Anterior cingulate cortex (tissue), 58 donors: ENCODE data around the gene SRMS.
A peak's percentile ranks its signal among the peaks of the same experiment; 100 is the strongest.

Source experiments
- DNase-seq, 58 donors: peaks; one replicate each; lab custom pipeline; 2025; lab: John Stamatoyannopoulos, UW

The SRMS gene

DNA sequence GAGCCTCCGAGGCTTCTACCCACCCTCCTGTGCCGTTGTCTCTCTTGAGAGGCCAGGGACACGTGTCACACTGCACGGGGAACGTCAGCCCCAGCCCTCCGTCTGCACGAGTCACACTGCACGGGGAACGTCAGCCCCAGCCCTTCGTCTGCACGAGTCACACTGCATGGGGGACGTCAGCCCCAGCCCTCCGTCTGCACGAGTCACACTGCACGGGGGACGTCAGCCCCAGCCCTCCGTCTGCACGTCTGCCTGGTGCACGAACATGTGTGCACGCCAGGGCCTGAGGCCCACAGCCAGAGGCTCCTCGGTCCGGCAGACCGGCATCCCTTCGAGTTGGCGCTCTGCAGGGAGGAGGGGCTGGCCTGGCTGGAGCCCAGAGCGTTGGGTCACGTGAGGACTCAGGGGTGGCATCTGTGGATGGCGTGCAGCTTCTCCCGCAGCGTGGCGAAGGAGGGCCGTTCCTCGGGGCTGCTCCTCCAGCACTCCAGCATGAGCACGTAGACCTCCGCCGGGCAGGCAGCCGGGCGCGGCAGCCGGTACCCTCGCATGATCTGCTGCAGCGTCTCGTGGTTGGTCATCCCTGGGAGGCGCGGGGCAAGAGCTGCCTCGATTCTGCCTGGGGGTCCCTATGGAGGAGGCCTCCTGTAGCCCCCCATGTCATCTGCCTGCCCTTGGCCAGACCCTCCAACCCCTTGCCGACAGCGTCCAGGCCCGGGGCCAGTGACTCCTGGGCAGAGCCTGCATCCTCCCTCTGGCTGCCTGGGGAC, 6.9 kb downstream of the SRMS start:
- peak in 28 of 58 donors; percentile 7 to 55 (median 31) for DNase-seq

DNA sequence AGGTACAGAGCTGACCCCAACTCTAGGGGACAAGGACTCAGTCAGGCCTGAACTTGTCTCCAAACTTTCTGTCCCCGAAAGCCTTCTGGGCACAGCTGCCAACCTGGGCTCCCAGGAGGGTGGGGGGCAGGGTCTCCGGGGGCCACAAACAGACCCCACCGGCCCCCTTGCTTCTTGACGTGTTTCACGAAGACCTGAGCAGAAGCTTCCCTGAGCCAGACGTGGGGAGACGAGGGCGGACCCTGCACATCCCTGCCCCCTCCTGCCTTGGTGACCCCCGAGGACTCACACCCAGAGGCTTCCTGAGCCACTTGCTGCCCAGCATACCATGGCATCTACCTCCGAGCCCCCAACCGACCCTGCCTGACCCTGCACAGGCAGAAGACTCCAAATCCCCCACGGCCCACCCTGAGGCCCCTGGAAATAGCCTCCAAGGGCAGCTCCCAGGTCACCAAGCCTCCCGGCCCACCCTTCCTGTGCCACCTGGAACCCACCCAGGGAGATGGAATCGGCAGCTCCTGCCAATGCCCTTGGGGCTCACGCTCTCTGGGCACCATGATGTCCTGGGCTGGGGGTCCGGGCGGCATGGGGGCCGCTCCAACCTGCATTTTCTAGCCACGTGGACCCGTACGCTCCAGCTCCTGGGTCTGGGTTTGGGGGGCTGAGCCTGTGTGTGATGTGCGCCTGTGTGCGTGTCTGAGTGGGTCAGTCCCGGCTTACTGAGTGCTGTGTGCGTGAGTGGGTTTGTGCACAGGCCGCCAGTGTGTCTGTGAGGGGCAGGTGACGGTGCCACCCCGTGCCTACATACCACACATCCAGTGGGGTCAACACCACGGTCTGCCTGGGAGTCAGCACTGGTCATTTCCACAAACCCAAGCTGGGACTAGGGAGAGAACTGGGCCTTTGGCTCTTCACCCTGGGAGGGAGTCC, 7.8 kb downstream of the SRMS start:
- no peak for DNase-seq

DNA sequence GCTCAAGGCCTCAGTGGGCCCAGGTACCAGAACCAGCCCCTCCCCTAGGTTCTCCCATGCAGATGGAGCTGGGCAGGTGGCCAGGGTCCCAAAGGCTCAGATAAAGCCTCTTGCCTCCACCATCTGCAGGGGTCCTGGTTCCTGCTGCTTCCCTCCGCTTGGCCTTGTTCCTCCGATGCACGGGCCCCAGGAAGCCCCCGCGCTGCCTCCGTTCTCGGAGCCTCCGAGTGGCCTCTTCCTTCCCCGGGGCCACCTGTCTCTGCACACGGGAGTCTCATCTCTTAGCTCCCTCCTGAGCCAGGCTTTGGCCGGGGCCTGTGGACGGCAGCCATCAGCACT, 8.5 kb downstream of the SRMS start:
- no peak for DNase-seq

DNA sequence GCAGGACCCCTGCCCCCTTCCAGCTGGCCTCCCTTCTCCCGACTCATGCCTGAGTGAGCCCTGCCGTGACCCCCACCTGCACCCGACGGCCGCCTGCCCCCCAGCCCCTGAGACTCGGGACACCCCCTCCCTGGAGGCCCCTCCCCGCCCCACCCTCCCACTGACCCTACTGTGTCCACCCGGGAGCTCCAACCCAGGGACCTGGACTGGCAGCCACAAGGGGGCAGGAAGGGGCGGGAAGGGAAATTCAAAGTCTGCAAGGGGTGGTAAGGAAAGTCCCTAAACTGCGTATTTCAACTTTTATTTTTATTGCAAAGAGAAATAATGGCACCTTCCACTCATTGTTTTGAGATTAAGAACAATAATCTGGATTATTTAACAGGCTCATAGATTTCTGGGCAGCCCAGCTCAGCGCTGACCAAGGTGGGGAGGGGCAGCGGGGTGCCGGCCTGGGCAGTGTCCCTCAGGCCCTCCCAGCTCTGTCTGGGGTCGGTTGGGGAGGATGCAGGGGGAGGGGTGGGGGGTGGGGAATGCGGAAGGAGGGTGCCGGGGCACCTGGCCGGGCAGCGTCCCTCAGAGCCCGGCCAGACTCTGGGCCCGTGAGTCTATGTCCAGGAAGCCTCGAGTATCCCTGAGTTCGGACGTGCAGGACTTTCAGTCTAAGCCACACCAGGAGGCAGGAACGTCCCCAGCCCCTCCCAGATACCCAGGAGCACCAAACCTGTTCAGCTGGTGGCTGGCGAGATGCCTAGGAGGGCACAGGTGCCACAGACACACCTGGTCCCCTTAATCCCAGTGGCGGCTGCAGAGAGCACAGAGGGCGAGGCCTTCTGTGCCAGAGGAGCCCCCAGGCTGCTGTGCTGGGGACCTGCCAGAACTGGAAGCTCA, 9.1 kb downstream of the SRMS start:
- no peak for DNase-seq

DNA sequence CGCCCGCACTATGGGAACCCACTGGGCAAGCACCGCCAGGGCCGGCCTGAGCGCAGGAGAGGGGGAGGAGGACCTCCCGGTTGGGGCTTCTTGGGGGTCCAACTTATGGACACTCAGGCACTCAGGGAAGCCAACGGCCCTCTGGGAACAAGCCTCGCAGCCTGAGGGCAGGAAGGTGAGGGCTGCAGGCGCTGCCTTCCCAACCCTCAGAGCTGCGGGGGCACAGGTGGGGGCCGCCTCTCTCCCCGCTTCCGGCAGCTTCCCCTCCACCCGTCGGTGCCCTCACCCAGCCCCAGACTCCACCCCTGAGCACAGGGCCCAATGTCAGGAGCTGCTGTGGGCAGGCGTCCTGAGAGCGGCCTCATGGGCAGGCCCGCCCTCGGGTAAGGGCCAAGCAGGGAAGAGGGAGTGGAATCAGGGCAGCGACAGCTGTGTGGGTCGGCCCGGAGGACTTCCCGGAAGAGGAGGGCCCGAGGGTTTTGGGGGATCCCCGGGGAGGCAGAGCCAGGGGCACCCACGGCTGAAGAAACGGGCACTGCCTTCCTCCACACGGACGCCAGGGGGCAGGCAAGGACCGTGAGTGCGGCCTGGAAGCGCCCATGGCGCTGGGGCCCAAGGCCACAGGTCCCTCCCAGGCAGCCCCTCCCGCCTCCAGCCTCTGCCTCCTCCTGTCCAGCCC, 9.9 kb downstream of the SRMS start:
- DNase-seq: peak in 50 of 58 donors; percentile 6 to 76 (median 48)

DNA sequence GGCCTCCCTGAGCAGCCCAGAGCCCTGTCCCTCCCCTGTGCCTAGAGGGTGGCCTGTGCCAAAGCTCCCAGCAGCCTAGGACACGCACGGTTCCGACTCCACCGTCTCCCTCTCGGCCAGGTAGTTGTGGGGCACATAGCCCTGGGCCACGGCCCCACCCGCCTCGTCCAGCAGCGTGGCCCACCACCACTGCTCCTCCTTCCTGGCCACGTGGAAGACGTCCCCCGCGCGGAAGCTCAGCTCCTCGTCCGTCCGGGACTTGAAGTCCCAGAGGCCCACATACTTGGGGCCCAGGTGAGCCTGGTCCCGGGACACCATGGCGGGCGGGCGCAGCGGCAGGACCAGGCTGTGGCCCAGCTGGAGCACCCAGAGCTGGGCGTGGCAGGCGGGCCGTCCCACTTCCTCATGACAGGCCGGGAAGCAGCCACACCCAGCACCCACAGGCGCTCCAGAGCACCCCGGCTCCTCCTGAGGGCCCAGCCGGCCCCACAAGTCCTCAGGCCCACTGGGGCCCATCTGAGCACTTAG, 10.5 kb downstream of the SRMS start, which contains the start of gene PTK6:
TSS of gene PTK6 (minus strand) at position 380 of the 528 bp plus-strand sequence. CDS start at position 318, 62 bp downstream.
- DNase-seq: no peak

DNA sequence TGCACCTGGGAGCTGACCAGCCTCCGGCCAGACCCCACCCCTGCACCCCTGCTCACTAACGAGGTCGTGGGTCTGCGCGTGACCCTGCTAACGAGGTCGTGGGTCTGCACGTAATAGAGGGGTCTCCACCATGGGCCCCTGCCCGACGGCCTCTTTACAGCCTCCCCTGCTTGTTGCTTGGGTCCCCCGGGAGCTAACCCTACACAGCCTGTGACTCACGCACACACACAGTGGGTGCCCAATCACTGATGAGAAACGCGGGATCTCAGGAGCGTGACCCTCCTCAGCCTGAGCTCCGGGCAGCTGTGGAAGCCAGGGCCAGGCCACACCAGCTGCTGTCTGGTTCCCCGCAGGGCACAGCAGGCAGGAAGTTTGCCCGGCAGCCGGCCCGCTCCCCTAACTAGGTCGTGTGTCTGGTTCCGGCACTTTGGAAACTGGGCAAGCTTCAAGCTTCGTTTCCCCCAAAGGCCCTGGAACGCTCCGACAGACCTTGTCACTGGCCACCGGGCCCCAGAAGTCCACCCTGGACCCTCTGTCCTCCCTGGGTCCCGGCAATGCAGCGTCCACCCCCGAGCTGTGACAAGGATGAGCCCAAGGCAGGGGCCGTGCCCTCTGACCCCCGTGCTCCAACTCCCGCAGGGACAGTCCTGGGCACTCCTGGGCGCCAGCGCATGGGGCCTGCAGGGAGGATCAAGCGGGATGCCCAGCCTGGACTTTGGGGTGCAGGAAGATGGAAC, 11.1 kb downstream of the SRMS start:
- no peak for DNase-seq

DNA sequence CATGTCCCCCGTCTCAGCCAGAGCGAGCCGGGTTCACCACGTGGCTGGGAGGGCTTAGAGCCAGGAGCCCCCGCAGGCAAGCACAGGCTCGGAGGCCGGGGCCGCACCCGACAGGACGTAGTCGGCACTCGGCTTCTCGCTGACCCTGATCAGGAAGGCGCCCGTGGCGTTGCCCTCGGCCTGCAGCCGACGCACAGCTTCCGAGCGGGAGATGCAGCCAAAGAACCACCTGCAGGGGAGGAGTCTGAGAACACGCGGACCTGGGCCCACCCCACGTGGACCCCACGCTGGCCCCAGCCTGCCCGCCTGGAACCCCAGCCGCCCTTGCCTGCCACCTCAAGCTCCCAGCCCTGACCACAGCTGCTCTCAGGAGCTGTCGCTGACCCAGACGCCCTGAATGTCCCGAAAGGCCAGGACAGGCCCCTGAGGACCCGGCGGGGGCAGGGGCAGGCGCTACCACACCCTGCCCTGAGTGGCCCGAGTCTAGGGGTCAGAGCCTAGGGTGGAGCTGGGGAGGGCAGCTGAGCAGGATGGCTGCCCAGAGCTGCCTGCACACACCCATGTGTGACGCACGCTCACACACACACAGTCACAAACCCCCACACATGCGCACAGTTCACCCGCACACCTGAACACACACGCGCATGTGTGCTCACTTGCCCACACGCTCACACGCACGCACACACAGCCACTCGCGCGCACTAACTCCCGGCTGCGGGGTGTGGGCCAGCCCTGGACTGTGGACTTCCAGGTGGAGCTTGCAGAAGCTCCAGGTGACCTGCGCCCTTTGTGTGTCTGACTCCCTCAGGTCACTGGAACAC, 12.5 kb downstream of the SRMS start:
- DNase-seq: no peak

DNA sequence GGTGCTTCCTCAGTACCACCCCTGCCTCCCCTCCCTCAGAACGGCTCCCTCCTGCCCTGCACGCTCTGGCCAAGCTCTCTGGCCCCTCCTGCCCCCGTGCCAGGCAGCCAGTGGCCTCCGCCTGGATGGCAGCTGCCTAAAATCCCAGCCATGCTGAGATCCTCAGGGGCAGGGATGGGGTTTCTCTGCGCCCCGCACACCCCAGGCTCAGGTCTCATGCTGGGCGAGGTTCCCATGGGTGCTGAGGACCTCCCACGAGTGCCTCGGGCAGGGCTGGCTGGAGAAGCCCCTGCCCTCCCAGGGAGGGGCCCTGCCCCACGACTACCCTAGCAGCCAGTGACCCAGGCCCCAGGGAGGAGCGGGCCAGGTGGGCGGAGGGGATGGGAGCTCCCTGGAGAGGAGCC, 13.1 kb downstream of the SRMS start:
- DNase-seq: no peak

DNA sequence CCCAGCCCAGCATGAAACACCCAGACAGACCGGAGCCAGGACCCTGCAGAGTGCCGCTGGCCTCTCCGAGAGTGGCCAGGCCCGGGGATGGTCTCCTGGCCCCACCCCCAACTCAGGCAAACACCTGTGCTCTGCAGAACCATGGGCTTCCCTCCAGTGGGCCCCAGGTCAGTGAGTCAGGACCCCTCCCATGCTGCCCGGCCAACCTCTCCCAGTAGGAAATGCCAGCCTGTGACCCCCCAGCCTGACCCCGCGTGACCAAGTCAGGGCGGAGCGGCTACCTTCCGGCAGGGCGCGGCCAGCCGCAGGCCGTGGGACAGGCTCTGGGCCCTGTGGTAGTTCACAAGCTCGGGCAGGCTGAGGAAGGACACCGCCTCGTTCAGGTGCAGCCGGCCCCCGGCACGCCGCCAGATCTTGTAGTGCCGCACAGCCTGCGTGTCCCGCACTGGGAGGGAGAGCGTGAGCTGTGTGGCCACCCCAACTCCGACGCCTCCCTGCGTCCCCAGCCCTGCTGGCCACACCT, 13.6 kb downstream of the SRMS start:
- DNase-seq: no peak

DNA sequence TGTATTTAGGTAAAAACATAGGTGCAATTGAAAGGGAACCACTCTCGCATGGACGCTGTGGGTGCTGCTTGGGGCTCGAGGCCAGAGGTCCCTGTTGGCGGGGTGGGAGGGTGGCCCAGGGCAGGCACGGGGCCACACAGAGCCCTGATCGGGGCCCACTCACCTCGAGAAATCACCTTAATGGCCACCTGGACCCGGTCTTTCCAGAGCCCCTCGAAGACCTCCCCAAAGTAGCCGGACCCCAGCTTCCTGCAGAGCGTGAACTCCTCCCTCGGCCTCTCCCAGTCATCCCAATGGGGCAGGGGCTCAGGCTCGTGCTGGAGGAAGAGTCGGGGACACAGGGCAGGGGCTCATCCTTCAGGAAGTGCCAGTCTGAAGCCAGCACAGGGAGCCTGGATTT, 14.2 kb downstream of the SRMS start:
- no peak for DNase-seq

DNA sequence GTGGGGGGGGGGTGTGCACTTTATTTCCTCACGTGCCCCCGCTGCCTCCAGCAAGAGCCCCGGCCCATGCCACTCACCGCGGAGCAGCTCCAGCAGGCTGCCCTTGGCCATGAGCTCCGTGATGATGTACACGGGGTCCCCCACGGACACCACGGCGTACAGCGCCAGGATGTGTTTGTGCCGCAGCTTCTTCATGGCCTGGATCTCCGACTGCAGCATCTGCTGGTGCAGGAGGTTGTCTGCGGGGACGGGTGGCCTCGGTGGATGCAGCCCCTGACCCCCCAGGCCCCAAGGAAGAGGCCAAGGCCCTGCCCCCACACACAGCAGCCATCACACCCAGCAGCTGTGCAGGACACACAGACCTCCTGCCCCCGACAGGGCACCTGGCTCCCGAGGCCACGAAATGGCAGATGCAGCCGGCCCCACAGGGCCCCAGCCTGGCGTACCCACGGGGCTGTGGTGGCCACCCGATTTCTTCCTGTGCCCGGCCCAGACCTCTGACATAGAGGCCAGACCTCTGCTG, 15.0 kb downstream of the SRMS start:
- DNase-seq: no peak

DNA sequence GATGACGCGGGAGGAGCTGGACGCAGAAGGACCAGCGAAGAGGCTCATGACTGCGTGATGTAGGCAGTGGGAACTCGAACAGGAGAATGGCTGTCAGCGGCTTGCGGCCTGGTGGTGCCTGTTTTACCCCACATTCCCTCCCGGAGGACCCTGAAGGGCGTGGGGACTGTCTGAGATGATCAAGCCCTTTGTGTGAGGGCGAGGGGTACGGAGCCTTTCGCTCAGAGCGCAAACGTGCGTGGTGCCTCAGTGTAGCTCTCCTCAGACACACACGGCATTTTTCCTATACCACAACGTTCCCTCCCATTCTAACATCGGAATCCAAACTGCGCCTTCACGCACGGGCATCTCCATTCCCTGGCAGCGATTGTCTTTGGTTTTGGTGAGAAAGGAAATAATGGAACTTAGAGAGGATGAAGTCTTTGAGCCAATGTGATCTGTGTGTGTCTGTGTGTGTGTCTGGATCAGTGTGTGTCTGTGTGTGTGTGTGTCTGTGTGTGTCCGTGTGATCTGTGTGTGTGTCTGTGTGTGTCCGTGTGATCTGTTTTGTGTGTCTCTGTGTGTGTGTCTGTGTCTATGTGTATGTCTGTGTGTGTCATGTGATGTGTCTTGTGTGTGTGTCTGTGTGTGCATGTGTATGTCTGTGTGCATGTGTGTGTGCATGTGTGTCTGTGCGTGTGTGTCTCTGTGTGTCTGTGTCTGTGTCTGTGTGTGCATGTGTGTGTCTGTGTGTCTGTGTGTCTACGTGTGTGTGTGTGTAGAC, 15.7 kb downstream of the SRMS start:
- no peak for DNase-seq

DNA sequence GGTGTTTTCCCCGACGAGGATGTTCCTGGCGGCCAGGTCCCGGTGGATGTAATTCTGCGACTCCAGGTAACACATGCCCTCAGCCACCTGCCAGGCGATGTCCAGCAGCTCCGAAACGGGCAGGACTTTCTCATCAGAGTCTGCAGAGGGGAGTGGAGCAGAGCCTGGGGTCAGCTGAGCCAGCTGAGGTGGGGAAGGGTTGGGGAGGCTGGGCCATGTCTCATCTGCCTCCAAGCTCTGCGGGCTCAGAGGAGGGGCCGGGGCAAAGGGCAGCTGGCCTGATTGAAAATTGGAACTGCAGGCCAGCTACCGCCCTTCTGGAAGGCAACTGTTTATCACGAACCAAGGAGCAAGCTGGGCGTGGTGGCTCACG, 16.8 kb downstream of the SRMS start:
- no peak for DNase-seq

DNA sequence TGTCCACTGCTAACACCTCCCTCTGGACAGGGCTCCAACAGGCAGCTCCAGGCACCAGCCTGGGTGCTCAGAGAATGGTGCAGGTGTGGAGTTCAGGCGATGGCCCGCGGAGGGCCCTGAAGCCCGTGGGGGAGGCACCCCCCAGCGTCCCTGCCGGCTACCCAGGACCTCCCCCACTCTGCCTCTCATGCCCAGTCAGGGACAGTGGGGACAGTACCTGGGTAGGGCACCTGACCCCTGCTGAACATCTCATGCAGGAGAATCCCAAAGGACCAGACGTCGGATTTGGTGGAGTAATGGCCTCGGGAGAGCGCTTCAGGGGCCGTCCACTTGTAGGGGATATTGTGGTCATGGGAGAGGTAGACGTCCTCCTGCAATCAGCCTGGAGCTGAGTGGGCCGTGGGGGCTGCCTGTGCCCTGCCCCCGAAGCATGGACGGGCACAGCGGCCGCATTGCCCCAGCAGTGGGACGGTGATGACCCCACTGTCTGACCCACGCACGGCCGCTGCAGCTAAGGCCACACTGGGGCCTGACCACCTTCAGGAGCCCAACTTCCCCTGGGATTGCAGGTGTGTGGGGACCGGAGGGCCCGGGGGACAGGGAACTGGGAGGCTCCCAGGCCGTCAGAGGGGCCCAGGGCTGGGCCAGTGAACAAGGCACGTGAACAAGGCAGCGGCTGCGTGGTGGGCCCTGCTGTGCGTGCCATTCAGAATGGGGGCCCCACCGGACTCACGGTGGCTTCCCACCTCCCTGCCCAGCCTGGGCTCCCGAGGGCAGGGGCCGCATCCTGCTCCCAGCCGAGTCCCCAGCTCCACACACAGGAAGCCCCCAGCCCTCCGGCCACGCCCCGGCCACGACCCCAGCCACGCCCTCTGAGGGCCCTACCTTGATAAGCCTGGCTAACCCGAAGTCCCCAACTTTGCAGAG, 17.4 kb downstream of the SRMS start:
- DNase-seq: no peak
